ENCODE measurements around the gene LCT.

DNA sequence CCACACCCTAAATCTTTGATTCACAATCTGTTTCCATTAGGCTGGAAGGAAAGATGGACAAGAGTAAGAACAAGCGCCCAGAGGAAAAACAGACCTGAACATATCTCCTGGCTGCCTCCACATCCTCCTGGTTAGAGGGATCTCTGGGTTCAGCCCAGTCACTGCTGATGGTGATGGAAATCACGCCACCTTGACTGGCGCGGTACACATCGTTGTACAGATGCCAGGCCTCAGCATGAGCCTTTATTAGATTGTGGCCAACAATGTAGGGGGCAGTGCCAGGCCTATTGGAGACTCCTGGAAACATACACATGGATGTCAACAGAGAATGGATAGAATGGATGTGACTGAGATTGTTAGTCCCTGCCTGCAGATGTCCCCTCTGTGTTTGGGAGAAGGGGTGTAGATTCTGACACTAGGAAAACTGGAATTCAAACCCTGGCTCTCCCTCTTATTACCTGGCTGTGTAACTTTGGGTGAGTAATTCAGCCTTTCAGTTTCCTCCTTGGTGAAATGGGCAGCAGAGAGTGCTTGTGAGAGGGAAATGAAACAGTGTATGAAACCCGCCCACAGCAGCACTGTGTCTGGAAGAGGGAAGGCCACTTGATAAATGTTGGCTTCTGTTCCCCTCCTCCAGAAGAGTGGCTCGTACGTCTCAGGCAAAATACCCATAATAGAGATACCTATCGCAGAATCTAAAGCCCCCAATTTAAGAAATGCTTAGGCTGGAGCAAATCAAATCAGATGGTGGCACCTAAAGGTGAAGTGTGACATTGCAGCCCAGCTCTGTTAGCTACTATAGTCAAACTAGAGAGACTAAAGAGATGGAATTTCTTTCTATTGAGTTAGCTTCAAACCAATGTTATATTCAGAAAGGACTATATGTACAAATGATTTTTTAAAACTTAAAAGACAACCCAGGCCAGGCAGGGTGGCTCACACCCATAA, 36.2 kb downstream of the LCT start:
- TF ChIP-seq POLR2A (IDR thresholded peaks at IDR 0.05): no peak
- TF ChIP-seq, protein P1, sequence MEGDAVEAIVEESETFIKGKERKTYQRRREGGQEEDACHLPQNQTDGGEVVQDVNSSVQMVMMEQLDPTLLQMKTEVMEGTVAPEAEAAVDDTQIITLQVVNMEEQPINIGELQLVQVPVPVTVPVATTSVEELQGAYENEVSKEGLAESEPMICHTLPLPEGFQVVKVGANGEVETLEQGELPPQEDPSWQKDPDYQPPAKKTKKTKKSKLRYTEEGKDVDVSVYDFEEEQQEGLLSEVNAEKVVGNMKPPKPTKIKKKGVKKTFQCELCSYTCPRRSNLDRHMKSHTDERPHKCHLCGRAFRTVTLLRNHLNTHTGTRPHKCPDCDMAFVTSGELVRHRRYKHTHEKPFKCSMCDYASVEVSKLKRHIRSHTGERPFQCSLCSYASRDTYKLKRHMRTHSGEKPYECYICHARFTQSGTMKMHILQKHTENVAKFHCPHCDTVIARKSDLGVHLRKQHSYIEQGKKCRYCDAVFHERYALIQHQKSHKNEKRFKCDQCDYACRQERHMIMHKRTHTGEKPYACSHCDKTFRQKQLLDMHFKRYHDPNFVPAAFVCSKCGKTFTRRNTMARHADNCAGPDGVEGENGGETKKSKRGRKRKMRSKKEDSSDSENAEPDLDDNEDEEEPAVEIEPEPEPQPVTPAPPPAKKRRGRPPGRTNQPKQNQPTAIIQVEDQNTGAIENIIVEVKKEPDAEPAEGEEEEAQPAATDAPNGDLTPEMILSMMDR (IDR thresholded peaks at IDR 0.05): no peak

All from esophagus squamous epithelium (tissue), 4 donors.